NCI-H82 treated with DMSO at 0.1 percent for 48 hours (cell line): ENCODE results near the gene CORO2B.

Source experiments
- DNase-seq: peaks from one replicate; lab custom pipeline; 2025; ENCODE audit not compliant: unreplicated experiment; lab: John Stamatoyannopoulos, UW

The CORO2B gene

GRCh38 chr15:68589783-68590710 is 11.3 kb downstream of the CORO2B start:
- no peak for DNase-seq

- DNase-seq: no peak
These were observed 12.1 kb downstream of the CORO2B start for GRCh38 chr15:68590721-68591389.

DNA sequence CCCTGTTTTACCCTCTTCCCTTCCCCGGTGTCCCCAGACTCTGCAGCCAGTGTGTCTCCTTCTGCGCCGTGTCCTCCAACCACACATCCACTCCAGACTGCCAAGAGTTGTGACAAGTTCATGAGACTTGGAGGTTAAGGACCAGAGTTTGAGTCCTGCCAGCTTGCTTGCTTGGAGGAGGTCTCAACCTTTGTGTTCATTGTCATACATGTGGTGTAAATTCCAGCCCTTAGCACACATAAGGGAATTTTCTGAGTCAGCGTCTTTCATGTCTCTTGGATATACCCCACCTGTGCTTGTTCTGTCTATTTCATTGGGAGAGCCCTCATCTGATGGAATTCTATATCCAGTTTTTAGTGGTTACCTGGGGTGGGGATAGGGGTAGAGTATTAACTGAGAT is 13.3 kb downstream of the CORO2B start:
- DNase-seq: no peak

DNA sequence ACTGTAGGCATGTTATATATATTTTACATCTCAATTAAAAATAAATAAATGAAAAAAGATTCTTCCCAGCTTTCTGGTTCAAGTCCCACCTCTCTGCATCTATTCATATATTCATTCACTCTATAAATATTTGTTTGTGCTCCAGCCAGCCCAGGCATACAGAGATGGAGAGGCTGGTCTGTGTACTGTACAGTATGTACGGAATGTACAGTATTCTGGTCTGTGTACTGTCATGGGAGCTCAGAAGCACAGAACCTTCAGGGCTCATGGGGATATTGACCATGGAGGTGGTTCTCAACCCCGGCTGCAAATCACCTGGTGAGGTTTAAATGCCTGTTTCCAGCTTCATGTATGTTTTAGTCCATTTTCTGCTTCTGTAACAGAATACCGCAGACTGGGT is 13.8 kb downstream of the CORO2B start:
- DNase-seq: no peak

- DNase-seq: no peak
These were observed 14.5 kb downstream of the CORO2B start for GRCh38 chr15:68593341-68593740.

- no peak for DNase-seq
These were observed 15.2 kb downstream of the CORO2B start for GRCh38 chr15:68593828-68594532.

DNA sequence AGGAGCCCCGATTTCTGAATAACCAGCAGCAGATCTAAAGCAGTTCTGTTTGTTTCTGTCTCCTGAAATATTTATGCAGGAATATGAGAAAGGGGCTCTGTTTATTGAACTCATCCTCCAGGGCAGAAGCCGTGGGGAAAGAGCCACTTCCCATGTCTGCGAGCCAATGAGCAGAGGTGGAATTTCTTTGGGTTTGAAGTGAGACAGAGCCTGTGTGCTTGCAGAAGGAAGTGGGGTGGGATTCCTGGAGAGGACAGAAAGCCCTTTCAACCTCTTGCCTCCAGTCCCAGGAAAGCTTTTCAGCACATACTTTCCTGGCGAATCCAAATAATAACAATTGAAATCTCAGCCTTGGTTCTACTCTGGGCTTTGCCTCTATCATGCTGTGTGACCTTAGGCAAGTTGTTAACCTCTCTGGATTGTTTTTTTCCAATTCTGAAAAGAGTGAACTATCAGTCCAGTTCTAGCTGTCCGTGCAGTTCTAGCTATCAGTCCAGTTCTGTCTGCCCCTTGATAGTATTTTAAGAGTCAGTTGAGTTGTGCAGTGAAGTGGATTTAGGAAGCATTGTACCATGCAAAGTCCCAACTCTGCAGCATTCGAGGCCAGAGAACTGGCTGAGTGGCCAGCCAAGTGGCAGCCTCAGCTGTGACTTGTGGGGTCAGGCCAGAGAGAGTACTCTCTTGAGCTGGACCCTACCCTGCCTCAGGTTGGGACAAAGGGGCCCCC is 15.9 kb downstream of the CORO2B start:
- no peak for DNase-seq

GRCh38 chr15:68595260-68595564 is 16.4 kb downstream of the CORO2B start:
- DNase-seq: no peak

DNA sequence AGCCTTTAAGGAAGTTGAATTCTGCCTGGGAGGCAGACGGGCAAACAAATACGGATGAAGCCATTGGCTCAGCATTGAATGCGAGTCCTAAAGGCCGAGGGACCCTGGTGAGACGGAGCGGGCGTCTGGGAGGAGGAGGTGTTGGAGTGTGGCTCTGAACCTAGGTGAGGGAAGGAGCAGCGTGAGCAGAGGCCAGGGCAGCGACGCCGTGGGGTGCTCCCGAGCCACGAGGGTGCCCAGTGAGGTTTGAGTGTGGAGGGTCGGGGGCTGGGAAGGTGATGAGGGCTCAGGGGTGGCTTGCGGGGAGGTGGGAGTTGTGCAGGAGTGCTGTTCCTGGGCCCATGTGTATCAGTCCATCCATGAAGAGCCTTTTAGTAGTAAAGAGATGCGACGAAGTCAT is 17.0 kb downstream of the CORO2B start:
- no peak for DNase-seq

DNA sequence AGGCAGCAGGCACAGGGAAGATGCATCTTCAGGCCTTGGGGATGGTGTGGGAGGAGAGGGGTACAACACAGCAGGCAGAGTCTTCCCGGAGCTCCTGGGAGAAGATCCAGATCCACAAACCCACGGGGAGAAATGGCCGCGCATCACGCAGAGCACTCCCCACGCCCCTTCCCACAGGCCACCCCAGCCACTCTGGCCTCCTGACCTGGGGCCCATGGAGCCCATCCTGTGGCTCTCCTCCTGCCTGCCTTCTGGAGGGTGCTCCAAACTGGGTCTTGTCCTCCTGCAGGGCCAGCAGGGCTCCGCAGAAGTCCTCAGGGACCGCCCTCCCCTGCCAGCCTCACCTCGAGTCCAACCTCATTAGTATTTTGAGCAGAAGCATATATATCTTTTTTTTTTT is 17.9 kb downstream of the CORO2B start:
- no peak for DNase-seq

DNA sequence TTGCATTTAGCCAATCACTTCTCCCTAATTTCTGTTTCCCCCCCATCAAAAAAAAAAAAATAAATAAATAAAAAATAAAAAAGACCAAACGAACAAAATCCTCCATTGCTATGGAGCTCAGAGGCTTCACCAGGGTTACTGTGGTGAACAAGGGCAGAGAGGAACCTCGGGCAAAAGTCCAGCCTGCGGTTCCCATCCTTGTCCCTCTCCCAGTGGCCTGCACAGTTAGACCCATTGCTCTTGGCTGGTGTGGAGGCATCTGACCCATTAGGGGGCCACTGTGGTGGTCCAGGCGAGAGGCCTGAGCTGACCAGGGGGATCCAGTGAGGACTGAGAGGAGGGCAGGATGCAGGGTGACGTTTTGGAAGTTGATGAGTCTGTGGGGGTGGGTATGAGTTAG is 18.8 kb downstream of the CORO2B start:
- DNase-seq: no peak

DNA sequence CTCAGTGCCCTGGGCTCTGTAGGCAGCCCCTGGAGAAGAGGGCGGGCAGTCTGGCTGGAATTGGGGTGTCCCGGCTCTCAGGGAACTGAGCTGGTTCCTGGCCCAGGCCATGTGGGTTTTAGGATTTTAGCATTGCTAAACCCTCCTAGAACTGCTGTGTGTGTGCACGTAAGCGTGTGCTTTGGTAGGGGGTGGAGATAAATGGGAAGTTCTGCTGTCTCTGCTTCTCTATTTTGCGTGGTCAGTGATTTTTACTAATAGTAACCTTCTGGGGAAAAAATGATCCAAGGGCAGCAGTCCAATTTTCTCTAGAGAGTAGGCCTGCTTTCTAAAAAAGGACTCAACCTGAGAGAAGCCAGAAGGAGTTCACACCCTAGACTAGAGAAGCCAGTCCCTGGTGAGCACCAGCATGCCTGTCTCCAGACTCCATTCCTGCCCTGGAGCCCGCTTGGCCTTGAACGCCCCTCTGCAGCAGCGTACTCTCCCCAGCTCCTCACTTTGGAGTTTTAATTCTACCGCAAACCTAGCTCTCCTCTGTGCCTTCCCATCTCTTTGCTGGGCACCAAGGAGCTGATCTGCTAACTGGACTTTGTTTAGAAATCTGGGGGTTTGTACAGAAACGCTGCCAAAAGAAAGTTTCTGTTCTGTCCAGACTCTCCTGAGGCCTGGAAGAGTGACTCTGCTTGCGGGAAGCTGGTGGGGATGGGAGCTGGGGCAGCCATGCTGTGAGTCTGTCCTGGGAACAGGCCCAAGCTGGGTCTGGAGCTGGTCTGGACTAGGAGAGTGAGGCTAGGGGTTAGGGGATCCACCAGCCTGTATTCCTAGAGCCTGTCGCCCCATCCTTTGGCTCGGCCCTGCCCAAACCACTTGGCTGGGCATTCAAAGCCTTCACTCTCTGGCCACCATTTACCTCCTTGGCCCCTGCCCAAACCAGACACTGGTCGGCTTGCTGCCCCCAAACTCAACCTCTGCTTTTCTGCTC is 19.7 kb downstream of the CORO2B start:
- DNase-seq: no peak

DNA sequence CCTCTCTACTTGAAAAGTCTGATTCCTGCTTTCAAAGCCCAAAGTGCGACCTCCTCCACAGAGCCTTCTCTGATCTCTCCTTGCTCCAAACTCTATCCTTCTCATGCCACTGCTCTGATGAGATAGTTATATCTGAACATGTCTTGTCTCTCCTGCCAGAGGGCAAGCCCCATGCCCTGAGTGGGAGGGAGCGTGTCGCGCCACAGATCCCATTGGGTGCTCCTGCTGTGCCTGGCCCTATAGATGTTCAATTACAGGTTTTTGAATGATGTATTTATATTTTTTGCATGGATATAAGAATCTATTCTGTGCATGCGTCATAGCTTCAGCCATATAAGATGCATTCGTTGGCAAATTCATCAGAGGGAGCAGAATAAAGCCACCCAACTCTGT is 20.4 kb downstream of the CORO2B start:
- no peak for DNase-seq

DNA sequence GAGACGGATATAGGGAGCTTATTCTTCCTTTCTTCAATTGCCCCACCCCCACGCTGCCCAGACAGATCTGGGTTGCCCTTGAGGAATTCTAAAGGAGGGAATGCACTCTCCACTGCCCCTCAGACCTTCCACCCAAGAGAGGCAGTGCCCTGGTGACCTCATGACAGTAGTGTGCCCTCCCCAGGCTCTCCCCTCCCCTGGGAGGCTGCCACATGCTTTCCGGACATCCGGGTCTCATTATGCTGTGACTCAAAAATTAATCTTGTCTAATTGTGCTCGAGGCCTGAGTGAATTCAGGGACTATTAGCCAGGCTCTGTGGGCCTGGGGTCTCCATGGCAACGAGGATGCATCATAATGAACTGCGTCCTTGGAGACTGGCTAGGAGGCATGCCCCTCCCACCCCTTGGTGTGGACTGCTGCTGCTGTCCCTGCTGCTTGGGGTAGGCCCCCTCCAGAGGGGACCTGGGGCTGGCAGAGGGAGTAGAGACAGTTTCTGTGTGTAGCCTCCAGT is 20.8 kb downstream of the CORO2B start:
- peak; percentile 70 for DNase-seq

DNA sequence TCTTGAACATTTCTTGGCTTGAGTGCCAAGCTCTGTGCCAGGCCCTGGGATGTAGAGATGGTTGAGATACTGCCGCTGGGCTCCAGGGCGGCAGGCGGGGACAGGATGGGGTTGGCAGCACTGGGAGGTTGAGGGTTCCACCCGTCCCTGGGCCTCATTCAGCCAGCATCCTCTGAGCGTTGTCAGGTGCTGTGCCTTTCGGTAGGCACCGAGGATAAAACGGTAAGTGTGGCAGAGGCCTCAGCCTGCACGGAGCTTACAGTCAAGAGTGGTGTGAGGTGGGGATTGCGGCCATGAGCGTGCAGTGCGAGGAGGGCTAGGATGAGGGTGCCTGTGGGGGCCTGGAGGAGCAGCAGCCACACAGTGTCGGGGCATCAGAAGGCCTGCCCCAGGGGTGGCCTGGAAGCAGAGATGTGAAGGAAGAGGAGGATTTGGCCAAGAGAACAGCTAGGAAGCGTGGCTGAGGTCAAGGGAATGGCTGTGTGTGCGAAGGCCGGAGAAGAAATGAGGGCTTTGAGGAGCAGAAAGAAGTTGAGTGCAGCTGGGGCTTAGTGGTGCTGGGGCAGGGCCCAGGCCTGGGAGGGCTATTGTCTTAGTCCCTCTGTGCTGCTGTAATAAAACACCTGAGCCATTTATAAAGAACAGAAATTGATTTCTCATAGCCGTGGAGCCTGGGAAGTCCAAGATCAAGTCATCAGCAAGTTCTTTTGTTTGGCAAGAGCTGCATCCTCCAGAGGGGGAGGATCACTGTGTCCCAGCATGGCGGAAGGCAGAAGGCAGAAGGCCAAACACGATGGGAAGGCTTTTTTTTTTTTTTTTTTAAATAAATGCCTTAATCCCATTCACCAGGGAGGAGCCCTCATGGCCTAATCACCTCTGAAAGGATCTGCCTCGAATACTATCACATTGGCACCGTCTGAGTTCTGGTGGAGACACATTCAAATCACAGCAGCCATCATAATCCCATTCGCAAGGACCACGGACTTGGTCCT is 22.7 kb downstream of the CORO2B start:
- DNase-seq: peak; percentile 92

DNA sequence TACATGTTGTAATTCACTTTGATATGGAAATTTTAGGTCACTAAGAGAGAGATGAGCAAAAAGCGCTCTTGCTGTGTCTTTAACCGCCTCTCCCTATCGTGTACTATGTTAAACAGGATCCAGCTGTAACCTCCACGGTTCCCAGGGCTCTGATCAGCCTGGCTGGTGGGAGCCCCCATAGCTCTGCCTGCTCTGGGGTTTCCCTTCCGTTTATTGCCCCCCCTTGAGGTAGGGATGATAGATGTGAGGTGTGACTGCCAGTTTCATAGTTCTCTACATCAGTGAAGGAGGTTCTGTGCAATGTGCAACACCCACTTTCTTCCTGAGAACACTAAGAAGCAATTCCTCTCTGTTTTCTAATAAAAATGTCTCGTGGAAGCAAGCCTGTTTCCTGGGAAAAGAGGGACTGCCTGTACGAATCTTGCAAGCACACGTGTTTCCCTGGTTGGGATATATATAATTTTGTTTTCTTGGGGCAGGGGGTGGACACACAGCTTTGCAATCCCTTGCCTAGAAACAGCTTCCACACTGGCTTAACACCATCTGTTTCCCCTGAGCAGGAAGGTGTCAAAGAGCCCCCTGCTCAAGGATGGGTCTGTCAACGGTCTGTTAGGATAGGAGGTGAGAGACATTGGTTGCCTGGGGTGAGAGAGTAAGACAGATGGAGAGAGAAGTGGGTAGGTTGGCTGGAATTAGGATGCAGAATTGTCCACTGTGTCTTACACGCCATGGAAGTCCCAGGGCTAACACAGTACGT is 23.8 kb downstream of the CORO2B start:
- peak; percentile 78 for DNase-seq

DNA sequence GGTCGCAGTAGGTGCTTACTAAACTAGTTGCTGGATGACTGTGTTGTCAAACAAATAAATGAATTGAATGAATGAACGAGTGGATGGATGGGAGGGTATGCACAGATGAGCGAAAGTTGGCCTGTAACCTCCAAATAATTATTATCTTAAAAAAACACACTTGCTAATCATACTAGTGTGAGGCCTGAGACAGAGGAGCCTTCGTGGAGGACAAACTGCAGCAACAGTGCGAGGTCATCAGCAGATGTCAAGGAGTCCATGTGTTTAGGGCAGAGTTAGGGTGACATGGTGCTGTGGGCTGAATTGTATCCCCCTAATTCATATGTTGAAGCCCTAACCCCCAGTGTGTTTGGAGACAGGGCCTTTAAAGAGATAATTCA is 24.4 kb downstream of the CORO2B start:
- no peak for DNase-seq

- DNase-seq: no peak
These were observed 25.2 kb downstream of the CORO2B start for GRCh38 chr15:68603951-68604350.
